GM12878 (cell line): ENCODE measurements around the gene EEIG2. TPM values are rescaled to one million over a fixed set of nuclear protein-coding genes. Genes with fewer than 3 reads are reported as not detected.

ENCODE experiments used
- ATAC-seq: fragments of 200-7000 bp; cut with Tn5 transposase; 3 replicates; pipeline ENCODE4 v1.9.1; 2020; ENCODE audit warnings: mild to moderate bottlenecking, moderate library complexity
- BruUV-seq: library from RNA; stranded (reverse); fragments of 400-500 nt; replicated peaks from 2 replicates; lab custom pipeline; 2021; lab: Mats Ljungman, UMichigan
- CTCF ChIA-PET: fragments of 300-600 bp; sonication (Branson Sonifier 250); formaldehyde crosslinking; extraction: SDS; loops from one replicate; lab custom pipeline; 2021; ENCODE audit warnings: inconsistent platforms; lab: Yijun Ruan, JAX
- POLR2A ChIA-PET: fragments of 350-600 bp; formaldehyde crosslinking; extraction: SDS; loops from one replicate; lab custom pipeline; 2021; ENCODE audit warnings: inconsistent platforms; lab: Charles Lee
- RAD21 ChIA-PET: fragments of 300-600 bp; sonication (Branson Sonifier 250); formaldehyde crosslinking; loops from one replicate; lab custom pipeline; 2023; ENCODE audit warnings: antibody characterized with exemption; ENCODE audit not compliant: unreplicated experiment; lab: Charles Lee
- SMC1A ChIA-PET: fragments of 300-600 bp; sonication (Branson Sonifier 250); formaldehyde crosslinking; loops from one replicate; lab custom pipeline; 2023; ENCODE audit not compliant: unreplicated experiment, uncharacterized antibody; lab: Charles Lee
- DNase-seq: peaks from one replicate; pipeline ENCODE4 v3.0.0-alpha.2; 2011; ENCODE audit warnings: low read depth, low spot score
- FAIRE-seq: peaks from 3 replicates; lab custom pipeline; 2011; peaks lifted over from hg19 to GRCh38; lab: Jason Lieb, UNC
- H2AFZ ChIP-seq: 2 replicates; pipeline ENCODE4 v1.6.0; 2011; ENCODE audit warnings: low read depth, low read length, control low read depth; ENCODE audit not compliant: control insufficient read depth
- H3K27ac ChIP-seq: 2 replicates; pipeline ENCODE4 v1.5.1; 2011; ENCODE audit warnings: control low read depth; ENCODE audit not compliant: control insufficient read depth, insufficient read depth
- H3K27me3 ChIP-seq, 2 experiments: replicated peaks in 1 of 2; 2 replicates each; pipeline versions ENCODE4 v1.6.0 to v1.6.1; 2011; ENCODE audit warnings: low read length in 1 of 2; ENCODE audit not compliant: control insufficient read depth in 2 of 2, insufficient read depth in 2 of 2
- H3K36me3 ChIP-seq, 2 experiments: 2 replicates each; pipeline ENCODE4 v1.5.1; 2011; ENCODE audit warnings: low read length in 1 of 2; ENCODE audit not compliant: control insufficient read depth in 2 of 2, insufficient read depth in 2 of 2
- H3K4me1 ChIP-seq: 2 replicates; pipeline ENCODE4 v1.6.1; 2011; ENCODE audit warnings: mild to moderate bottlenecking, low read length, moderate library complexity, mixed read lengths; ENCODE audit not compliant: control insufficient read depth, insufficient read depth
- H3K4me2 ChIP-seq: 2 replicates; pipeline ENCODE4 v1.6.0; 2011; ENCODE audit warnings: control low read depth; ENCODE audit not compliant: control insufficient read depth, insufficient read depth
- H3K4me3 ChIP-seq: fragments of 200-600 bp; sonication (generic); 2 replicates; pipeline ENCODE4 v1.5.1; 2016
- H3K79me2 ChIP-seq: 2 replicates; pipeline ENCODE4 v1.6.0; 2011; ENCODE audit warnings: low read length; ENCODE audit not compliant: control insufficient read depth, insufficient read depth
- H3K9ac ChIP-seq: 2 replicates; pipeline ENCODE4 v1.8.0; 2011; ENCODE audit warnings: low read length, control low read depth, mixed read lengths; ENCODE audit not compliant: control insufficient read depth, insufficient read depth
- H3K9me3 ChIP-seq: replicated peaks from 3 replicates; pipeline ENCODE4 v1.5.1; 2011; ENCODE audit warnings: mild to moderate bottlenecking, low read length; ENCODE audit not compliant: control insufficient read depth, insufficient read depth
- H4K20me1 ChIP-seq: 2 replicates; pipeline ENCODE4 v1.6.0; 2011; ENCODE audit not compliant: control insufficient read depth, insufficient read depth
- CTCF ChIP-seq, 3 experiments: IDR thresholded peaks in 2 of 3; conservative IDR thresholded peaks in 1 of 3; 2 replicates each; pipeline ENCODE4 v1.5.1; 2011; ENCODE audit warnings: low read depth in 3 of 3, low read length in 3 of 3, mild to moderate bottlenecking in 3 of 3, control low read depth in 2 of 3, moderate library complexity in 2 of 3, inconsistent platforms in 1 of 3, mixed read lengths in 1 of 3; ENCODE audit not compliant: control insufficient read depth in 2 of 3, insufficient read depth in 1 of 3; ENCODE audit errors: extremely low read depth in 1 of 3
- CUX1 ChIP-seq: IDR thresholded peaks from 2 replicates; pipeline ENCODE4 v1.6.1; 2012; ENCODE audit warnings: improper control_type of control experiment, low read depth, low read length; ENCODE audit not compliant: insufficient replicate concordance
- FOXK2 ChIP-seq: fragments of 450-650 bp; IDR thresholded peaks from 2 replicates; pipeline ENCODE4 v1.6.1; 2017; ENCODE audit warnings: mild to moderate bottlenecking, moderate library complexity
- HSF1 ChIP-seq: fragments of 150-350 bp; IDR thresholded peaks from 2 replicates; pipeline ENCODE4 v1.6.1; 2014; ENCODE audit warnings: mild to moderate bottlenecking, low read depth, low read length
- PRDM15 ChIP-seq: fragments of 450-650 bp; formaldehyde crosslinking; IDR thresholded peaks from 2 replicates; pipeline ENCODE4 v1.4.0; 2020; ENCODE audit warnings: mild to moderate bottlenecking, moderate library complexity
- RAD51 ChIP-seq: fragments of 450-650 bp; IDR thresholded peaks from 2 replicates; pipeline ENCODE4 v1.6.1; 2016; ENCODE audit warnings: moderate library complexity, mild to moderate bottlenecking, inconsistent platforms
- WGBS: methylation state at CpG from one replicate; pipeline ENCODE4 v1.1.6; 2016; ENCODE audit warnings: low lambda C conversion rate; ENCODE audit not compliant: insufficient replicate concordance, insufficient coverage; ENCODE audit errors: missing lambda C conversion rate; 5-methylcytosine and 5-hydroxymethylcytosine counted together
- in situ Hi-C: fragments of 300-500 bp; cut with MboI; formaldehyde crosslinking; loops from 9 replicates; pipeline ENCODE4 v1.14.3; 2018; ENCODE audit warnings: mixed read lengths
- intact Hi-C: fragments of 100-400 bp; cut with micrococcal nuclease; formaldehyde crosslinking; loops from one replicate; pipeline ENCODE4 v1.14.2; 2022; ENCODE audit not compliant: unreplicated experiment
- polyA plus RNA-seq, 11 experiments: library from polyadenylated mRNA; depleted of rRNA in 4 of 11; unstranded in 6 of 11; stranded (reverse) in 5 of 11; fragments of >200 nt; fragmentation: Nextera tagmentation in 4 of 11; fragmentation: Illumina TruSeq in 1 of 11; extraction: Ambion mirVana in 4 of 11; extraction: Trizol in 1 of 11; gene quantifications; 1 replicate in 1 of 11; 2 replicates in 10 of 11; pipeline versions ENCODE4 v1.2.1 to v1.2.3, GENCODE V29; 2011 to 2016; ENCODE audit warnings: inconsistent platforms in 2 of 11, missing spikeins in 2 of 11, low read depth in 1 of 11
- total RNA-seq, 4 experiments: library from RNA; depleted of rRNA in 3 of 4; stranded (reverse); fragments of >200 nt in 3 of 4; fragmentation: Illumina TruSeq in 1 of 4; extraction: Trizol in 1 of 4; gene quantifications; 2 replicates each; pipeline versions ENCODE4 v1.2.1 to v1.2.3, GENCODE V29; 2013 to 2021

Gene EEIG2
- total and polyA plus RNA-seq, 10 of the 15 experiments (the other 5 are each of a cell fraction or from before 2014, with no cell fraction given), result 1.4 to 17.2 (median 9.8) TPM

- TF ChIP-seq CTCF (IDR thresholded peaks at IDR 0.05 in 2 of 3, conservative IDR thresholded peaks at IDR 0.05 in 1 of 3; ENCODE audit: control insufficient read depth in 2 of 3, extremely low read depth in 1 of 3, insufficient read depth in 1 of 3, low read depth in 3 of 3, low read length in 3 of 3), result peak; percentile 69 to 91 (median 76)
These were observed 47.5 kb upstream of the EEIG2 start (continued) for GRCh38 chr1:108512239-108513043.

- no TSS peak for BruUV-seq
- Histone ChIP-seq H3K4me2 (no peak overlapping the region), H3K9me3 (no peaks in the 10 kb centered on the region), H3K27ac (no peak overlapping the region), H3K36me3 (no peaks in the 10 kb centered on the region), H3K27me3 (no peaks in the 10 kb centered on the region), H2AFZ (no peak overlapping the region), H4K20me1 (no peaks in the 10 kb centered on the region), H3K4me3 (no peak overlapping the region), H3K4me1 (no peaks in the 10 kb centered on the region), H3K9ac (no peak overlapping the region), H3K79me2 (no peaks in the 10 kb centered on the region)
- ChIA-PET RAD21 (interaction anchor here (0.8 to 4.7 kb wide), 8 partner anchors 20 to 131 kb away, joined by 3 to 92 read pairs (median 6); partner anchors contain the start of gene EEIG2), CTCF (interaction anchor here (0.7 to 13.5 kb wide), 19 partner anchors 9 to 735 kb away, joined by 3 to 258 read pairs (median 5); partner anchors contain the start of genes EEIG2 and SLC25A24), SMC1A (interaction anchor here (0.7 to 9.8 kb wide), 16 partner anchors 12 to 134 kb away, joined by 3 to 161 read pairs (median 4); partner anchors contain the start of gene EEIG2), POLR2A (interaction anchor here (1.0 kb wide), 1 partner anchor 49 kb away, joined by 3 read pairs; no protein-coding TSS in a partner anchor)
- in situ Hi-C loops (loop anchor here (5.0 to 25.0 kb wide), 2 partner anchors 49 to 726 kb away; partner anchors contain the start of gene EEIG2), intact Hi-C loops (loop anchor here (5.0 kb wide), 3 partner anchors 179 to 384 kb away; partner anchors contain the start of gene PRPF38B)
- FAIRE-seq (no peak), DNase-seq (no peak), ATAC-seq (no peak)
- WGBS, result 32% methylated on average over 2 of the region's 2 CpGs
- TF ChIP-seq FOXK2 (no peak), HSF1 (no peak), PRDM15 (CRISPR knock-in tag) (no peak), CUX1 (no peak), RAD51 (no peak)
These were observed 46.9 kb upstream of the EEIG2 start for GRCh38 chr1:108513044-108513415.
